Neural progenitor cell (in vitro differentiated cells): ENCODE data around the gene OR6P1.

Experiments used
- CTCF ChIP-seq: fragments of 200-600 bp; sonication (generic); IDR thresholded peaks from 2 replicates; pipeline ENCODE4 v1.5.1; 2017; ENCODE audit warnings: antibody characterized with exemption, mild to moderate bottlenecking
- EZH2 ChIP-seq: fragments of 200-600 bp; sonication (generic); IDR thresholded peaks from 2 replicates; pipeline ENCODE4 v1.6.1; 2017; ENCODE audit warnings: antibody characterized with exemption, mild to moderate bottlenecking, moderate library complexity
- EZH2phosphoT487 ChIP-seq: fragments of 200-600 bp; sonication (generic); IDR thresholded peaks from 2 replicates; pipeline ENCODE4 v1.6.1; 2017; ENCODE audit warnings: antibody characterized with exemption

DNA sequence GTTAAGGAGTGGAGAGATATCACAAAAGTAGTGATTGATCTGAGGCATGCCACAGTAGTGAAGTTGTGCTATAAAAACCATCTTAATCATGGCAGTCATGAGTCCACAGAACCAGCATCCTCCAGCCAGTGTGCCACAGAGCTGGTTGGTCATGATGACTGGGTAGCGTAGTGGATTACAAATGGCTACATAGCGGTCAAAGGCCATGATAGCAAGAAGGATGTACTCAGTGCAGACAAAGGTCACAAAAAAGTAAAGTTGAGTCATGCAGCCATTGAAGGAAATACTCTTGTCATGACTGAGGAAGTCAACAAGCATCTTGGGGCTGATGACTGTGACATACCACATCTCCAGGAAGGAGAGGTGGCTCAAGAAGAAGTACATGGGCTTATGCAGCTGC is 22.8 kb downstream of the OR6P1 start:
- TF ChIP-seq CTCF = no peak
- TF ChIP-seq EZH2phosphoT487 = no peak
- TF ChIP-seq EZH2 = no peak
